ENCODE data around the gene MIDN. TPM values are rescaled to one million over a fixed set of nuclear protein-coding genes. Genes with fewer than 3 reads are reported as not detected.

Gene MIDN
- total and polyA plus RNA-seq, 4 donors = 39.7 to 185 (median 58.7) TPM

GRCh38 chr19:1231729-1232637 lies 16.4 kb upstream of the MIDN start:
- ATAC-seq (ENCODE audit: insufficient read depth, low FRiP score) = no peak

GRCh38 chr19:1232652-1233072 lies 15.7 kb upstream of the MIDN start:
- H3K27ac ChIP-seq (ENCODE audit: low read depth in 1 of 2, low read length in 1 of 2) = peak overlapping the region in 1 of 2 donors; percentile 71
- TF ChIP-seq, protein P1, sequence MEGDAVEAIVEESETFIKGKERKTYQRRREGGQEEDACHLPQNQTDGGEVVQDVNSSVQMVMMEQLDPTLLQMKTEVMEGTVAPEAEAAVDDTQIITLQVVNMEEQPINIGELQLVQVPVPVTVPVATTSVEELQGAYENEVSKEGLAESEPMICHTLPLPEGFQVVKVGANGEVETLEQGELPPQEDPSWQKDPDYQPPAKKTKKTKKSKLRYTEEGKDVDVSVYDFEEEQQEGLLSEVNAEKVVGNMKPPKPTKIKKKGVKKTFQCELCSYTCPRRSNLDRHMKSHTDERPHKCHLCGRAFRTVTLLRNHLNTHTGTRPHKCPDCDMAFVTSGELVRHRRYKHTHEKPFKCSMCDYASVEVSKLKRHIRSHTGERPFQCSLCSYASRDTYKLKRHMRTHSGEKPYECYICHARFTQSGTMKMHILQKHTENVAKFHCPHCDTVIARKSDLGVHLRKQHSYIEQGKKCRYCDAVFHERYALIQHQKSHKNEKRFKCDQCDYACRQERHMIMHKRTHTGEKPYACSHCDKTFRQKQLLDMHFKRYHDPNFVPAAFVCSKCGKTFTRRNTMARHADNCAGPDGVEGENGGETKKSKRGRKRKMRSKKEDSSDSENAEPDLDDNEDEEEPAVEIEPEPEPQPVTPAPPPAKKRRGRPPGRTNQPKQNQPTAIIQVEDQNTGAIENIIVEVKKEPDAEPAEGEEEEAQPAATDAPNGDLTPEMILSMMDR (IDR thresholded peaks at IDR 0.05; ENCODE audit: control extremely low read depth, extremely low read depth) = no peak
- no peak overlapping the region for H3K9ac ChIP-seq (ENCODE audit: insufficient read depth in 1 of 2, low read length in 2 of 2)
- peak; percentile 54 to 61 (median 58) for DNase-seq
- H3K4me3 ChIP-seq = no peak overlapping the region
- H3K27me3 ChIP-seq (ENCODE audit: control insufficient read depth in 3 of 3, insufficient read depth in 3 of 3, low read length in 2 of 3) = no peaks in the 10 kb centered on the region
- 33 to 46% methylated on average over 15 of the region's 15 CpGs for WGBS, 2 donors
- ATAC-seq (ENCODE audit: insufficient read depth, low FRiP score) = no peak
- H3K4me1 ChIP-seq (ENCODE audit: control insufficient read depth in 5 of 5, insufficient read depth in 5 of 5, low read length in 5 of 5) = peaks cover 0 to 18% (median 6%) of the 10 kb centered on the region in 5 donors
- no peaks in the 10 kb centered on the region for H3K9me3 ChIP-seq (ENCODE audit: control insufficient read depth in 4 of 4, insufficient read depth in 3 of 4, low read length in 3 of 4)
- H3K36me3 ChIP-seq (ENCODE audit: control insufficient read depth in 4 of 4, insufficient read depth in 4 of 4, low read length in 4 of 4) = peaks cover 0 to 10% (median 0%) of the 10 kb centered on the region in 4 donors

More at GRCh38 chr19:1231729-1232637, 16.4 kb upstream of the MIDN start:
- no peak overlapping the region for H3K4me3 ChIP-seq
- H3K27ac ChIP-seq (ENCODE audit: low read depth in 1 of 2, low read length in 1 of 2) = peak overlapping the region in 1 of 2 donors; percentile 71
- H3K36me3 ChIP-seq (ENCODE audit: control insufficient read depth in 4 of 4, insufficient read depth in 4 of 4, low read length in 4 of 4) = peaks cover 0 to 16% (median 0%) of the 10 kb centered on the region in 4 donors
- no peaks in the 10 kb centered on the region for H3K9me3 ChIP-seq (ENCODE audit: control insufficient read depth in 4 of 4, insufficient read depth in 3 of 4, low read length in 3 of 4)
- TF ChIP-seq, protein P1 (IDR thresholded peaks at IDR 0.05; ENCODE audit: control extremely low read depth, extremely low read depth) = no peak
- peak in 2 of 3 donors; percentile 28 to 39 for DNase-seq
- no peaks in the 10 kb centered on the region for H3K27me3 ChIP-seq (ENCODE audit: control insufficient read depth in 3 of 3, insufficient read depth in 3 of 3, low read length in 2 of 3)
- H3K4me1 ChIP-seq (ENCODE audit: control insufficient read depth in 5 of 5, insufficient read depth in 5 of 5, low read length in 5 of 5) = peaks cover 0 to 15% (median 6%) of the 10 kb centered on the region in 5 donors
- 68 to 77% methylated on average over 15 of the region's 15 CpGs for WGBS, 2 donors
- no peak overlapping the region for H3K9ac ChIP-seq (ENCODE audit: insufficient read depth in 1 of 2, low read length in 2 of 2)

GRCh38 chr19:1233115-1233667 lies 15.2 kb upstream of the MIDN start:
- Histone ChIP-seq H3K9me3 (ENCODE audit: control insufficient read depth in 4 of 4, insufficient read depth in 3 of 4, low read length in 3 of 4) (no peaks in the 10 kb centered on the region), H3K27me3 (ENCODE audit: control insufficient read depth in 3 of 3, insufficient read depth in 3 of 3, low read length in 2 of 3) (no peaks in the 10 kb centered on the region), H3K36me3 (ENCODE audit: control insufficient read depth in 4 of 4, insufficient read depth in 4 of 4, low read length in 4 of 4) (peaks cover 0 to 5% (median 0%) of the 10 kb centered on the region in 4 donors), H3K4me3 (no peak overlapping the region), H3K9ac (ENCODE audit: insufficient read depth in 1 of 2, low read length in 2 of 2) (no peak overlapping the region), H3K27ac (ENCODE audit: low read depth in 1 of 2, low read length in 1 of 2) (no peak overlapping the region), H3K4me1 (ENCODE audit: control insufficient read depth in 5 of 5, insufficient read depth in 5 of 5, low read length in 5 of 5) (peaks cover 0 to 20% (median 7%) of the 10 kb centered on the region in 5 donors)
- peak; percentile 10 for ATAC-seq (ENCODE audit: insufficient read depth, low FRiP score)
- DNase-seq = no peak
- WGBS, 2 donors = 69 to 87% methylated on average over 23 to 24 of the region's 24 CpGs
- TF ChIP-seq, protein P1 (IDR thresholded peaks at IDR 0.05; ENCODE audit: control extremely low read depth, extremely low read depth) = no peak
